GM23338 (cell line): Measurements from ENCODE around the gene SELENOW. TPM values are rescaled to one million over a fixed set of nuclear protein-coding genes. Genes with fewer than 3 reads are reported as not detected.
"Not testable (repeated sequence)": the region's sequence is repeated elsewhere in the genome, so short reads cannot be mapped to it uniquely, and the experiment has no call there.

ENCODE experiments used
- ATAC-seq: fragments of 200-7000 bp; cut with Tn5 transposase; 3 replicates; pipeline ENCODE4 v1.9.1; 2020
- DNase-seq: peaks from one replicate; pipeline ENCODE4 v3.0.0-alpha.2; 2015; ENCODE audit warnings: low spot score
- H2AFZ ChIP-seq: fragments of 200-600 bp; sonication (generic); 2 replicates; pipeline ENCODE4 v1.8.0; 2016; ENCODE audit warnings: antibody characterized with exemption, mild to moderate bottlenecking, moderate library complexity
- H3F3A ChIP-seq: fragments of 200-600 bp; sonication (generic); replicated peaks from 2 replicates; pipeline ENCODE4 v1.8.0; 2017; ENCODE audit warnings: antibody characterized with exemption, mixed run types, low read depth
- H3K27ac ChIP-seq: fragments of 200-600 bp; sonication (generic); 2 replicates; pipeline ENCODE4 v1.6.1; 2016; ENCODE audit warnings: low read depth
- H3K27me3 ChIP-seq: fragments of 200-600 bp; sonication (generic); 2 replicates; pipeline ENCODE4 v1.8.0; 2016; ENCODE audit warnings: mild to moderate bottlenecking, mixed run types, moderate library complexity; ENCODE audit not compliant: insufficient read depth
- H3K36me3 ChIP-seq: fragments of 200-600 bp; sonication (generic); 2 replicates; pipeline ENCODE4 v1.8.0; 2016; ENCODE audit warnings: mild to moderate bottlenecking; ENCODE audit not compliant: insufficient read depth
- H3K4me1 ChIP-seq: fragments of 200-600 bp; sonication (generic); 2 replicates; pipeline ENCODE4 v1.8.0; 2016; ENCODE audit warnings: mild to moderate bottlenecking, moderate library complexity; ENCODE audit not compliant: insufficient read depth
- H3K4me2 ChIP-seq: fragments of 200-600 bp; sonication (generic); 2 replicates; pipeline ENCODE4 v1.7.1; 2017; ENCODE audit warnings: mixed run types
- H3K4me3 ChIP-seq: fragments of 200-600 bp; sonication (generic); 2 replicates; pipeline ENCODE4 v1.6.1; 2016; ENCODE audit warnings: mixed run types
- H3K79me2 ChIP-seq: fragments of 200-600 bp; sonication (generic); replicated peaks from 2 replicates; pipeline ENCODE4 v1.8.0; 2017; ENCODE audit warnings: mild to moderate bottlenecking; ENCODE audit not compliant: insufficient read depth
- H3K9me2 ChIP-seq: fragments of 200-600 bp; sonication (generic); 2 replicates; pipeline ENCODE4 v1.8.0; 2017; ENCODE audit not compliant: insufficient read depth
- H4K20me1 ChIP-seq: fragments of 200-600 bp; sonication (generic); replicated peaks from 2 replicates; pipeline ENCODE4 v1.8.0; 2017; ENCODE audit warnings: mild to moderate bottlenecking; ENCODE audit not compliant: insufficient read depth
- H3K27ac Mint-ChIP-seq: 2 replicates; pipeline ENCODE4 v1.8.0; 2020; ENCODE audit warnings: inconsistent platforms, mild to moderate bottlenecking, moderate library complexity, mixed read lengths
- H3K27me3 Mint-ChIP-seq: 3 replicates; pipeline ENCODE4 v1.8.0; 2022; ENCODE audit warnings: low read depth, mild to moderate bottlenecking, moderate library complexity, mixed read lengths, inconsistent platforms; ENCODE audit not compliant: insufficient read depth, poor library complexity
- H3K36me3 Mint-ChIP-seq: 3 replicates; pipeline ENCODE4 v1.8.0; 2021; ENCODE audit warnings: low read depth, mild to moderate bottlenecking, inconsistent platforms, moderate library complexity, mixed read lengths
- H3K4me1 Mint-ChIP-seq: 3 replicates; pipeline ENCODE4 v1.8.0; 2020; ENCODE audit warnings: mild to moderate bottlenecking, inconsistent platforms, mixed read lengths
- H3K4me3 Mint-ChIP-seq: 3 replicates; pipeline ENCODE4 v1.8.0; 2021; ENCODE audit warnings: moderate library complexity, mild to moderate bottlenecking, inconsistent platforms, mixed read lengths
- H3K9me3 Mint-ChIP-seq: 3 replicates; pipeline ENCODE4 v1.8.0; 2020; ENCODE audit warnings: moderate library complexity, mild to moderate bottlenecking, inconsistent platforms, mixed read lengths
- EZH2 ChIP-seq: fragments of 200-600 bp; sonication (generic); IDR thresholded peaks from one replicate; pipeline ENCODE4 v1.8.0; 2017; ENCODE audit warnings: antibody characterized with exemption, mild to moderate bottlenecking, low read depth; ENCODE audit not compliant: unreplicated experiment
- EZH2phosphoT487 ChIP-seq: fragments of 200-600 bp; sonication (generic); IDR thresholded peaks from one replicate; pipeline ENCODE4 v1.8.1; 2018; ENCODE audit warnings: antibody characterized with exemption; ENCODE audit not compliant: unreplicated experiment
- JUNB ChIP-seq: IDR thresholded peaks from one replicate; pipeline ENCODE4 v1.6.1; 2016; ENCODE audit warnings: antibody characterized with exemption; ENCODE audit not compliant: unreplicated experiment
- NANOG ChIP-seq: IDR thresholded peaks from 2 replicates; pipeline ENCODE4 v1.6.1; 2016; ENCODE audit warnings: antibody characterized with exemption, borderline replicate concordance
- POLR2AphosphoS5 ChIP-seq: IDR thresholded peaks from 2 replicates; pipeline ENCODE4 v1.6.1; 2016; ENCODE audit warnings: antibody characterized with exemption, low read depth
- polyA plus RNA-seq: library from polyadenylated mRNA; unstranded; fragments of >200 nt; fragmentation: Nextera tagmentation; extraction: Ambion mirVana; gene quantifications from 2 replicates; pipeline ENCODE4 v1.2.1, GENCODE V29; 2016
- total RNA-seq: library from RNA; depleted of rRNA; stranded (reverse); fragments of >200 nt; shearing (Covaris generic); gene quantifications from 2 replicates; pipeline ENCODE4 v1.2.3, GENCODE V29; 2014
- TF ChIP-seq, protein P1 (sequence below): IDR thresholded peaks from one replicate; pipeline ENCODE4 v1.6.1; 2018; ENCODE audit warnings: antibody characterized with exemption; ENCODE audit not compliant: unreplicated experiment
- TF ChIP-seq, protein P2 (sequence below): IDR thresholded peaks from 2 replicates; pipeline ENCODE4 v1.6.1; 2016; ENCODE audit warnings: antibody characterized with exemption

SELENOW gene
- total and polyA plus RNA-seq, 2 experiments from 2014 or later, result 558 to 811 TPM

DNA sequence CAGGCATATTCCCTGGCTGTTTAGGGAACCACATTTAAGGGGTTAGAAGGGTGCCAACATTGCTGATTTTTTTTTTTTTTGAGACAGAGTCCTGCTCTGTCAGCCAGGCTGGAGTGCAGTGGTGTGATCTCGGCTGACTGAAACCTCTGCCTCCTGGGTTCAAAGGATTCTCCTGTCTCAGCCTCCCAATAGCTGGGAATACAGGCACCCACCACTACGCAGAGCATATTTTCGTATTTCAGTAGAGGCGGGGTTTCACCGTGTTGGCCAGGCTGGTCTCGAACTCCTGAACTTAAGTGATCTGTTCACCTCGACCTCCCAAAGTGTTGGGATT is 35.5 kb downstream of the SELENOW start (continued):
- TF ChIP-seq, protein P1, sequence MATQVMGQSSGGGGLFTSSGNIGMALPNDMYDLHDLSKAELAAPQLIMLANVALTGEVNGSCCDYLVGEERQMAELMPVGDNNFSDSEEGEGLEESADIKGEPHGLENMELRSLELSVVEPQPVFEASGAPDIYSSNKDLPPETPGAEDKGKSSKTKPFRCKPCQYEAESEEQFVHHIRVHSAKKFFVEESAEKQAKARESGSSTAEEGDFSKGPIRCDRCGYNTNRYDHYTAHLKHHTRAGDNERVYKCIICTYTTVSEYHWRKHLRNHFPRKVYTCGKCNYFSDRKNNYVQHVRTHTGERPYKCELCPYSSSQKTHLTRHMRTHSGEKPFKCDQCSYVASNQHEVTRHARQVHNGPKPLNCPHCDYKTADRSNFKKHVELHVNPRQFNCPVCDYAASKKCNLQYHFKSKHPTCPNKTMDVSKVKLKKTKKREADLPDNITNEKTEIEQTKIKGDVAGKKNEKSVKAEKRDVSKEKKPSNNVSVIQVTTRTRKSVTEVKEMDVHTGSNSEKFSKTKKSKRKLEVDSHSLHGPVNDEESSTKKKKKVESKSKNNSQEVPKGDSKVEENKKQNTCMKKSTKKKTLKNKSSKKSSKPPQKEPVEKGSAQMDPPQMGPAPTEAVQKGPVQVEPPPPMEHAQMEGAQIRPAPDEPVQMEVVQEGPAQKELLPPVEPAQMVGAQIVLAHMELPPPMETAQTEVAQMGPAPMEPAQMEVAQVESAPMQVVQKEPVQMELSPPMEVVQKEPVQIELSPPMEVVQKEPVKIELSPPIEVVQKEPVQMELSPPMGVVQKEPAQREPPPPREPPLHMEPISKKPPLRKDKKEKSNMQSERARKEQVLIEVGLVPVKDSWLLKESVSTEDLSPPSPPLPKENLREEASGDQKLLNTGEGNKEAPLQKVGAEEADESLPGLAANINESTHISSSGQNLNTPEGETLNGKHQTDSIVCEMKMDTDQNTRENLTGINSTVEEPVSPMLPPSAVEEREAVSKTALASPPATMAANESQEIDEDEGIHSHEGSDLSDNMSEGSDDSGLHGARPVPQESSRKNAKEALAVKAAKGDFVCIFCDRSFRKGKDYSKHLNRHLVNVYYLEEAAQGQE, result no peak
- TF ChIP-seq POLR2AphosphoS5, result no peak
- TF ChIP-seq, protein P2, sequence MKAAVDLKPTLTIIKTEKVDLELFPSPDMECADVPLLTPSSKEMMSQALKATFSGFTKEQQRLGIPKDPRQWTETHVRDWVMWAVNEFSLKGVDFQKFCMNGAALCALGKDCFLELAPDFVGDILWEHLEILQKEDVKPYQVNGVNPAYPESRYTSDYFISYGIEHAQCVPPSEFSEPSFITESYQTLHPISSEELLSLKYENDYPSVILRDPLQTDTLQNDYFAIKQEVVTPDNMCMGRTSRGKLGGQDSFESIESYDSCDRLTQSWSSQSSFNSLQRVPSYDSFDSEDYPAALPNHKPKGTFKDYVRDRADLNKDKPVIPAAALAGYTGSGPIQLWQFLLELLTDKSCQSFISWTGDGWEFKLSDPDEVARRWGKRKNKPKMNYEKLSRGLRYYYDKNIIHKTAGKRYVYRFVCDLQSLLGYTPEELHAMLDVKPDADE, result no peak

DNA sequence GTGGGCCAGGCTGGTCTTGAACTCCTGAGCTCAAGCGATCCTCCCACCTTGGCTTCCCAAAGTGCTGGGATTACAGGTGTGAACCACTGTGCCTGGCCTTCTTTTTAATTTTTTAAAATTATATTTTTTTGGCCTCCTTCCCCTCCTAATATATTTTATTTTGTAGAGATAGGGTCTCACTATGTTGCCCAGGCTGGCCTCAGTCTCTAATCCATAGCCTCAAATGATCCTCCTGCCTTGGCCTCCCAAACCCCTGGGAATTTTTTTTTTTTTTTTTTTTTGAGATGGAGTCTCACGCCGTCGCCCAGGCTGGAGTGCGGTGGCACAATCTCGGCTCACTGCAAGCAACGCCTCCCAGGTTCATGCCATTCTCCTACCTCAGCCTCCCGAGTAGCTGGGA is 37.8 kb downstream of the SELENOW start:
- Mint-ChIP-seq H3K27me3 (peaks cover 18% of the 10 kb centered on the region), H3K4me1 (peaks cover 17% of the 10 kb centered on the region)
- H3K9me3 Mint-ChIP-seq, H2AFZ ChIP-seq, H3K79me2 ChIP-seq, H3K36me3 Mint-ChIP-seq, H3K4me3 Mint-ChIP-seq, ATAC-seq, H3K4me3 ChIP-seq, H3K27me3 ChIP-seq, H3K27ac ChIP-seq, H3K36me3 ChIP-seq, H3K27ac Mint-ChIP-seq, H4K20me1 ChIP-seq, DNase-seq, H3F3A ChIP-seq, H3K4me2 ChIP-seq, H3K9me2 ChIP-seq: not testable (repeated sequence)
- peaks cover 11% of the 10 kb centered on the region for H3K4me1 ChIP-seq

- H3K9me2 ChIP-seq, H3K27ac Mint-ChIP-seq, H2AFZ ChIP-seq, H3K4me3 ChIP-seq, H3K9me3 Mint-ChIP-seq, H4K20me1 ChIP-seq, H3K27me3 ChIP-seq, H3K4me2 ChIP-seq, H3K79me2 ChIP-seq, H3K36me3 Mint-ChIP-seq, H3K36me3 ChIP-seq, DNase-seq, ATAC-seq, H3K27ac ChIP-seq, H3K4me3 Mint-ChIP-seq, H3F3A ChIP-seq: not testable (repeated sequence)
- peaks cover 22% of the 10 kb centered on the region for H3K27me3 Mint-ChIP-seq
- peaks cover 12% of the 10 kb centered on the region for H3K4me1 ChIP-seq
- H3K4me1 Mint-ChIP-seq, result peaks cover 28% of the 10 kb centered on the region
These were observed 39.7 kb downstream of the SELENOW start for GRCh38 chr19:47818221-47818620.

DNA sequence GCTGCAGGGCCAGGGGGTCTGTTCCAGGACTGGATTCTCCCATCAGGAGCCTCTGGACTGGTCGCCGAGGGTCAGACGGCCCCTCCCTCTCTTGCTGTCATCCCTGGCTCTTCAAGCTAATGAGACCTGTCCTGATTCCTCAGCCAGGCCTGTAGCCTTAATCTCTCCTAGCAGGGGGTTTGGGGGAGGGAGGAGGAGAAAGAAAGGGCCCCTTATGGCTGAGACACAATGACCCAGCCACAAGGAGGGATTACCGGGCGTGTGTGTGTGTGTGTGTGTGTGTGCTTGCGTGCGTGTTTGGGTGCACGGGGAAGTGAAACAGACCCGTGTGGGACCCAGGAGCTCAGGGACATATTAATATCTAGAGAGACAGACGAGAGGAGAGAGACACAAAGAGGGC is 41.4 kb downstream of the SELENOW start:
- Mint-ChIP-seq H3K36me3 (no peaks in the 10 kb centered on the region; the same call in 2 of the 3 replicates), H3K4me1 (peaks cover 28% of the 10 kb centered on the region), H3K27me3 (peaks cover 17% of the 10 kb centered on the region), H3K27ac (peak overlapping the region; percentile 6; the same call in 1 of the 2 replicates), H3K4me3 (peak overlapping the region; percentile 23; the same call in 2 of the 3 replicates), H3K9me3 (no peaks in the 10 kb centered on the region; the same call in 1 of the 3 replicates)
- Histone ChIP-seq H3F3A (no peaks in the 10 kb centered on the region), H3K9me2 (no peaks in the 10 kb centered on the region), H3K79me2 (no peaks in the 10 kb centered on the region), H3K27ac (no peak overlapping the region), H3K4me3 (no peak overlapping the region), H3K4me2 (peak overlapping the region; percentile 64), H3K4me1 (peaks cover 12% of the 10 kb centered on the region), H4K20me1 (no peaks in the 10 kb centered on the region), H3K27me3 (no peaks in the 10 kb centered on the region), H2AFZ (peak overlapping the region; percentile 91), H3K36me3 (no peaks in the 10 kb centered on the region)
- DNase-seq (peak; percentile 61), ATAC-seq (peak; percentile 84)
- TF ChIP-seq NANOG (no peak), EZH2phosphoT487 (no peak), JUNB (no peak), EZH2 (no peak)
